DMS 273 (cell line): Measurements from ENCODE around the gene APOA5.

Experiments
- DNase-seq: peaks from one replicate; lab custom pipeline; 2025; ENCODE audit not compliant: unreplicated experiment; lab: John Stamatoyannopoulos, UW

The APOA5 gene

DNA sequence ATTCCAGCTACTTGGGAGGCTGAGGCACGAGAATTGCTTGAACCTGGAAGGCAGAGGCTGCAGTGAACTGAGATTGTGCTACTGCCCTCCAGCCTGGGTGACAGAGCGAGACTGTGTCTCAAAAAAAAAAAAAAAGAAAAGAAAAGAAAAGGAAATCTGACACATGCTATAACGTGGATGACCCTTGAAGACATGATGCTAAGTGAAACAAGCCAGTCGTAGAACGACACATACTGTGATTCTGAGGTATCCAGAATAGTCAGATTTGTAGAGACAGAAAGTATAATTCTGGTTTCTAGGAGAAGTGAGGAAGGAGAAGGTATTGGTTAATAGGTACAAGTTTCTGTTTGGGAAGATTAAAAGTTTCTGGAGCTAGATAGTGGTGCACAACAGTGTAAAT, 6.7 kb upstream of the APOA5 start:
- DNase-seq = no peak

DNA sequence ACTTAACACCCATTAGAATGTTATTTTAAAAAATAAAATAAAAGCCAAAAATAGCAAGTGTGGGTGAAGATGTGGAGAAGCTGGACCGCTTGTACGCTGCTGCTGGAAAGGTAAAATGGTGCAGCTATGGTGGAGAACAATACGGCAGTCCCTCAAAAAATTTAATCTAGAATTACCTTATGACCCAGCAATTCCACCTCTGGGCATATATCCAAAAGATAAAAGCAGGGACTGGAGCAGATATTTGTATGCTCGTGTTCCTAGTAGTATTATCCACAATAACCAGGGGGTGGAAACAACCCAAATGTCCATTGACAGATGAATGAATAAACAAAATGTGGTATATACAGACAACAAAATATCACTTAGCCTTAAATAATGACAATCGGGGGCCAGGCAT, 6.1 kb upstream of the APOA5 start:
- no peak for DNase-seq

DNA sequence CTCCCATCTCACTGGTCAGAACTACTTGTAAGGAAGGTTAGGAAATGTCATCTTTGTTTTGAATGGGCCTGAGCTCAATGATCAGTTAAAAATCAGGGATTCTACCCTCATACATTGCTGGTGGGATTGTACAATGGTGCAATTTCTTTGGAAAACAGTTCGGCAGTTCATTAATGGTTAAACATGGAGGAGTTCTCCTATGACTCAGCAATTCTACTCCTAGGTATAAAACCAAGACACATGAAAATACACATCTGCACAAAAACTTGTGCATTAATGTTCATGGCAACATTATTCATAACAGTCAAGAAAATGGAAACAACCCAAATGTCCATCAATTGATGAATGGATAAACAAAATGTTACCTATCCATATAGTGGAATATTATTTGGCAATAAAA, 4.9 kb upstream of the APOA5 start:
- DNase-seq = no peak

DNA sequence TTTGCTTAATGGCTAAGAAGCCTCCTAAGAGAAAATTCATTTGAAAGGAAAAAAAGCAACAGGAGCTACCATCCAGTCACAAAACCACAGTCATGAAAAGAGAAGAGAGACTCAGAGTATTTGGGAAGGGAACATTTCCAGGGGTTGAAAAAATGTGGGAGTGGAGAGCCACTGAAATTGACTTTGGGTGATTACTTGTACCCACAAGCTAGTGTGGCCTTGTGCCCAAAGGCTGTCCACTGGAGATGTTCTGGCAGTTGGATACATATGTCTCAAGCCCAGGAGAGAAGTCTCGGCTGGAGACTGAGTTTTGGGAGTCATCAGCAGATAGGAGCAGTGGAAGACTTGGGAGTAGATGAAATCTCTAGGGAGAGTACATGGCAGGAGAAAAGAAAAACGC, 3.2 kb upstream of the APOA5 start:
- DNase-seq = no peak

DNA sequence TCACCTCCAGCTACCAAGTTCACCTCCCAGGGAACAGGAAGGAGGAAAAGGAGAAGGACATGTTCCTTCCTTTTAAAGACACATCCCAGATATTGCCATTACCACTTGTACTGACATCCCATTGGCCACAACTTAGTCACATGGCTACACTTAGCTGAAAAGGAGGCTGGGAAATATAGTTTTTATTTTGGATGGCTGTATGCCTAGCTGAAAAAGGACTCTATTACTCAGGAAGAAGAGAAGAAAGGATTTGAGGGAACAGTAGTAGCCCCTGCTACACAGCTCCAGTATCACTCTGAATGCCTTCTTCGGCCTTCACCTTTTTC, 2.1 kb upstream of the APOA5 start:
- DNase-seq = peak; percentile 19

DNA sequence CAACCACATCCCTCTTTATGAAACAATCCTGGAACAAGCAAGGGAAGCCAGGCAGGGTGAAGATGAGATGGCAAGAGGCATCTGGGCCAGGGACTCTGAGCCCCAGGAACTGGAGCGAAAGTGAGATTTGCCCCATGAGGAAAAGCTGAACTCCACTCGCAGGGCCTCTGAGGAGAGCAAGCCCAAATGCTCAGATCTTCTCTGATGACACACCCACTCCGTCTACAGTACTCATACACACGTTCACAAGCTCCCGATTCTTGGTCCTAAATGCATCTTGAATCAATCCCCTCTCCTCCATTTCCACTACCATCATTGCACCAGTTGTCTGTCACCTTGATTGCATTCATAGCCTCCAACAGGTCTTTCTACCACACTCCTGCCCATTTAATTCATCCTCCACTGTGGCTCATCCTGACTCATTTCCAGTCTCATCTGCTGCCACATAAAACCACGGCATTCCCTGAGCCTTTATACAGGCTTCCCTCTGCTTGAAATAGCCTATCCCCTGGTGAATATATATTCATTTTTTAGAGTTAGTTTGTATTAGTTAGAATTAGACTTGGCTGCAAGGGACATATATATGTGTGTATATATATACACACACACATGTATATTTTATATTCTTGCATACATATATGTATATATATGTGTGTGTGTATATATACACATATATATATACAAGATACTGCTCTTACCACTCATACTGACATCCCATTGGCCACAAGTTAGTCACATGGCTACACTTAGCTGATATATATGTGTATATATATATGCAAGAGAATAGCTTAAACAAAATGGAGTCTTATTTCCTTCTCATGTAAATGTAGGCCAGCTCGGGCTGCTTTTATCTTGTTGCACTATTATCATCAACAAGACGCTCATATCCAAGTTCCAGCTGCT, 1.4 kb upstream of the APOA5 start:
- DNase-seq = no peak

DNA sequence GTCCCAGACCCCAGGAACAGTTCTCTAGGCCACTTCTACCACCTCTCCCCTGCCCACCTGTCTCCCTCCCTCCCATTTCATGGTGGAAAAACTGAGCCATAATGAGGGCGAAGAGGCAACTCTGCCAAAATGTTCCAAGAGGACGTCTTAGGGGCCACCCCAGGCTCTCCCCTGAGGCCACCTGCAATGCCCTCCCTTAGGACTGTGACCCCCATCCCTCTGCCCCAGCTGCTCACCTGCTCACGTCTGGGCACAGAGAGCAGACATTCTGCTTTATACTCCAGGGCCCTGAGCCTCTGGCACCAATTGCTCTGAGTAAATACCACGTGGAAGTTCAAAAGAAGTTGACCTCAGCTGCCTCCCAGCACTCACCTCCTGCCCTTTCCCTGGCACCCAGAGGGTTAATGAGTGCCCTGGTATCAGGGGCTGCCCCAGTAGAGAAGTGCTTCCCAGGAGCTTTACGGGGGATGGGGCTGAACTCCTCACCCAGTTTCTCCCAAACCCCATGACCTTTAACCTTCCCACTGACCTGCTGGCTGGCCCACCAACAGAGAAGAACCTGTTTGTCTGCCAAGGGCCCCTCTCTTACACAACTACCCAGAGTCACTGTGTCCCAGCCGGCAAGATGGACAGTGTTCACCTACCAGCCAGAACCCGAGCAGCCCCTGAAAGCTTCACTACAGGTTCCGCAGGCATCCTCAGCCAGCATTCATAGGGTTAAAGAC, 627 bp upstream of the APOA5 start:
- DNase-seq = no peak

DNA sequence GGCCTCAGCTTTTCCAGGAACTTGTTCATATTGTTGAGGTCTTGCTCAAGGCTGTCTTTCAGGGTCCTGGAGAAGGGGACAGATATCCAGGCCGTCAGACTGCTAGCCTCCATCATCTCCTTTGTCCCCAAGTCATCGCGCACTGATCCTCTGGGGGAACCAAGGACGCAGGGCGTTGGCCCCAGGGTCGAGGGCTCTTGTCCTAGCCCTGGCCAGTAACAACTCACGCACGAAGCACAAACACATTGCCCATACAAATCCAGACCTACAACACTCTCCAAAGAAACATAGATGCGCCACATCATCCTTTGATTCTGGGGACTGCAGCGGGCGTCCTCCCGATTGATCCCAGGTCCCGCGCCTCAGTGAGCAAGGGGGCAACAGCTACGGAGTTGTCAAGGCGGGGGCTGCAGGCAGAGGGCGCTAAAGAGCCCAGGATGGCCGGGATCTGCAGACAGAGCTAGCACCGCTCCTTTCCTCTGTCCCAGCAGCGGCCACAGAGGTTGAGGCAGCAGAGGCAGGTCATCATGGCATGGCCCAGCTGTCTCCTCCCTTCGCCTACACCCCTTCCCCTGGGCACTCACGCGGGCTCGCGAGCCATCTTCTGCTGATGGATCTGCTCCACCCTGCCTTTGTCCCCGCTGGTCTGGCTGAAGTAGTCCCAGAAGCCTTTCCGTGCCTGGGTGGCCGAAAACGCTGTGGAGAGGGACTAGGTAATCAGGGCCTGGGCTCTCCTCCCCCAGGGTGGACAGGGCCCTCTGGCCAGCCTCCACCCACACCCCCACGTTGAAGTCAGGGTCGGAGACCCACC, 472 bp downstream of the APOA5 start:
- peak; percentile 75 for DNase-seq

DNA sequence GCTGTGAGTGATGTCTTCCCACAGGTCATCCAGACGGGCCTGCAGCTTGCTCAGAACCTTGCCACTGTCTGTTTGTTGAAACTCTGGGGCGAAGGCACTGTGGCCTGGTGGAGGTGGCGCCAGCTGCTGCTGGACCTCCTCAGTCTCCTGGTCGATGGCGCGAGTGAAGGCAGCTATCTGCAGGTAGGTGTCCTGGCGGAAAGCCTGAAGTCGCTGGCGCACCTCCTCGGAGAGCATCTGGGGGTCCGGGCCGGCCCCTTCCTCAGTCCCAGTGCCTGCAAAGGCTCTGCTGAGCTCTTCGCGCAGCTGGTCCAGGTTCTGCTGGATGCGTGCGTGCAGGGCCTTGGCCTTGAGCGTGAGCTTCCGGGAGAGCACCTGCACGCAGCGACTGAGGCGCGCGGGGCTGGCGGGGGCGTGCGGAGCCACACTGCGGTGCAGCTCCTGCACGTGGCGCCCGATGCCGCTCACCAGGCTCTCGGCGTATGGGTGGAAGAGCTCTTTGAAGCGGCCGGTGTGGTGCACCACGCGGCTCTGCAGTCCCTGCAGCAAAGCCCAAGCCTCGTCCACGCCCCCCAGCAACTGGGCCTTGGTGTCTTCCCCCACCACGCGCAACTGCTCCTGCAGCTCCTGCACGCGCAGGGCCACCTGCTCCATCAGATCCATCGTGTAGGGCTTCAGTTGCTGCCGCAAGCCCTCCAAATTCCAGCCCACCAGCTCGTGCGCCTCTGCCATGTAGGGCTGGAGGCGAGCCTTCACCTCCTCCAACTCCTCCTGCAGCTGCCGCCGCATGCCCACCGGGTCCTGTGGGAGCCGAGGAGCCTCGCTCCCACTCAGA, 1.3 kb downstream of the APOA5 start:
- no peak for DNase-seq

DNA sequence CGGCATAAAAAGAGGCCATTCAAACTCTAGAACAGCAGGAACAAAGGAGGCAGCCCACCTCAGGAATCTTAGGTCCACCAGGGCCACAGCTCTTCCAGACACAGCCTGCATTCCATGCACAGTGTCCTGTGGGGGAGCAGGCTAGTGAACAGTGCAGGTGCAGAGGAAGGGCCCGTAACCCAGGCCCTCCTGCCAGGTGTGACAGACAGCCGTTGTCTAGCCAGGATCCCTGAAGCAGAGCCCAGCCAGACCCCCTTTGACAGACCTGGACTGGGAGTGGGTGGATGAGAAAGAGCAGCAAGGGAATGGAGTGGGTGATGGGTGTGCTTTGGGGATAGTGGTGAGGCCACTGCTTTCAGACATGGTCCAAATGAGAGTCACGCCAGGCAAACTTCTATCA, 2.7 kb downstream of the APOA5 start:
- no peak for DNase-seq

DNA sequence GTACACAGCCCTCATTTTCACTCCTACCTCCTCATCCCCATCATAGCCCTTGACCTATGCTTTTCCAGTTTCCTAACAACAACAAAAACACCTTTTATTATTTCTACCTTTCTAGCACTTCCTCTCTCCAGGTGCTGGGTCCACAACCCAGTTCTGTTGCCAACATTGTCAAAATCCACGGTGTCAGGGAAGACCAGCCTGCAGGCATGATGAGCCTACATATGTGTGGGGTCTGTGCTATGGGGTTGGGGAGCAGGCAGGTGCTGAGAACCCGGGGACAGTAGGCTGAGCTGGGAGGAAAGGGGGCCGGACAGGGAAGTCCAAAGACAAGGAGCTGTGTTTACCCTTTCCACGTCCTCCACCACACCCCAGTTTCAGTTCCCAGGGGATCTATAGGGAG, 3.1 kb downstream of the APOA5 start:
- no peak for DNase-seq

DNA sequence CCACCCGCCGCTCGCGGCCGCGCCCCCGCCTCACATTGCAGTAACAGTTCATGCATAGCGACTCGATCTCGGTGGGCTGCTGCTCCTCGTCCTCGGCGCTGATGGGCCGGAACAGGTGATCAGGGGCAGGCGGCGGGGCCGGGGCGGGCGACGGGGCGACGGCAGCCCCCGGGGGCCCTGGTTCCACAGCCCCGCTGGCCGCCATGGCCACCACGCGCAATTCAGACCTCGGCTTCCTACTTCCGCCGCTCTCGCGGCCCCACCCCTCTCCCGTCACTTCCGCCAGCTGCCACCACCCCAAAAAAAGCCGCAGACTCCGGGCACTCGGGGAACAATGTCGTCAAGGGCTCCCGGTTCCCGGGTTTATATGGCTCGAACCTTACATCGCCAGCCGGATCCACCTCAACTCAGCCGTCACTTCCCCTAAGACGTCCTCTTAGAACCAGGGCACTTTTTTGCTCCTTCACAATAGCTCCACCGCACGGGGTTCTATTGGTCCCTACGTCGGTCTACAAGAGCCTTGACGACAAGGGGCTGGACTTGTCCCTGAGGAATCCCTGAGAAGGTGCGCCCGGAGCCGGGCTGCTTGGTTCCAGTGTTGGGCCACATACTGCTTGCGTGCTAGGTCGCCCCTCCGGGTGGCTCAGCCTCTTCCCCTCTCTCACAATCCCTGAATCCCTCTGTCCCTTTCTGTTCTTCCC, 3.7 kb downstream of the APOA5 start, which contains the start of gene ZPR1:
TSS of gene ZPR1 (minus strand) at position 238 of the 701 bp plus-strand sequence. CDS start at position 205, 33 bp downstream.
- DNase-seq = peak; percentile 72

DNA sequence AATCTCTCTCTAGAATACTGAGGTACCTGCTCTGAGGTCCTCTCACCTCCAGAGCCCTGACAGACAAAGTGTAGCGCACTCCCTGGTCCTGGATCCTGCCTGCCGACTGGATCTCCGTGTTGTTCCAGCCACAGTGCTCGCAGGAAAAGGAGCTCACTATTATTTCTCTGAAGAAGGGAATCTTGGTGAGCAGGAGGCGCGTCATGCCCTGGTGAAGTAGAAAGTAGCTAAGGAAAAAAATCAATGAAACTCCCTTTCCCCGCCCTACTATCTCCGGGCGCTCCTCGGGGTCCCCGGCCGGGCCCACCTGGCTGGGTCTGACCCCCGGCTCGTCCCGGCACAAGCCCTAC, 4.3 kb downstream of the APOA5 start:
- peak; percentile 31 for DNase-seq

DNA sequence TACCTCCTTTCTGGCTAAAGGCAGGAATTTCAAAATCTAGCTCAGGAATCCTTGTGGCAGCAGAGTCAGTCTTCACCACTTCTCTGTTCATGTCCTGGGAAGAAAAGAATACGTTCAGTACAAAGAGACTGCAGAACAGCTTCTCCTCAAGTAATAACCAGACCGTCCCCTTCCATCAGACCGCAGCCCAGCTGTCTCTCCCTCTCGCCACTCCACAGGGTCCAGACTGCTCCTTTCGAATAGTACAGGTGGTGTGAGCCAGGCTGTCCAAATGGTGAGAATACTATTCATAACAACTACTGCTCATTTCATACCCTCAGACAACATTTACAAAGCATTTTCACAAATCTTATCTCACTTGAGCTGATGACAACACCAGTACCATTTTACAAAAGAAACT, 4.7 kb downstream of the APOA5 start:
- DNase-seq = peak; percentile 15

DNA sequence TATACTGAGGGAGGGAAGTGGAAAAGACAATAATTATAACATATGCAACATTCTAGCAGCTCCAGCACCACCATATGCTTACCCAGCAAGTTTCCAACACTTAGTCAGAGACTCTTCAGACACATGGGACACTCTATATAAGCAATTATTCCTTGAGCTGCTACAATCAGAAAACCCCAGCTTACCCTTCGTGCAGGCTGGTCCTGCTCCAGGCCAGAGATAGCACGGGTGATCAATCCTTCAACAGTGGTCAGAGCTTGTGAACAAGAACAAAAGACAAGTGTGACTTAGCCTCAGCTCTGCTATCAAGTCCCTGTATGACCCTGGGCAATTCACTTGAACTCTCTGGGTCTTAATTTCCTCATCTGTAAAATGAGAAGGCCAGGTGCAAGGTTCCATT, 5.4 kb downstream of the APOA5 start:
- no peak for DNase-seq

DNA sequence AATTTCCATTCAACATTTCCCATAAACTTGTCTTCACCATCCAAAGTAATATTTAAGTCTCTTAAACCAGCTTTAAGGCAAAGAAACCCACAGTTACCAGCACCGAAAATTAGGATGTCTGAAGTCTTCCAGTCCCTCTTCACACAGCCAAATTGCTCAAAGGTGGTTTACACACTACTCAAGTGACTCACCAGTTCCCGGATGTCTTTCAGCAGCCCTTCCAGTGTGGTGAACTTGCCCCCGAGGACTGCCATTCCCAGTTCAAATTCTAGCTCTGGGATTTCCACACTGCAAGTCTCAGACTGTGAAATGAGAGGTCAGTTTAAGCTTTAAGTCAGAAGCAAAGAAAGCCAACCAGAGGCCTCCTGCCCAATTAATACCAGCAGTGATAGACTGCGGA, 9.0 kb downstream of the APOA5 start:
- DNase-seq = no peak

DNA sequence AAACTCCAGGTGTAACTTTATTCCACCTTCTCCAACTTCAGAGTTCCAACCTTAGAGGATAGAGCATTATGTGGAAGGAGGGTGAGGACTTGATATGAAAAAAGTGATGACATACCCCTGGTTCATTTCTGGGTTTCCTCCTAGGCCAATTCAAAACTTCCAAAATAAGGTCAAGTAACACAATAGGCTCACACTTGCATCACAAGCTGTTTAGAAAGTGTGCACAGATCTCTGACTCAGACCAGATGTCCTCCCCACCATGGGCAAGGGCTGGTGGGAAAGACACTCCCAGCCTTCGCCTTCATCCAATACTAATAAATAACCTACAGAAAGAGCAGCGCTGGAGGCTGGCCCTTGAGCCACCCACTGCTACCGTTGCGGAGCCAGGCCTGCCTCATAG, 13.1 kb downstream of the APOA5 start:
- no peak for DNase-seq

DNA sequence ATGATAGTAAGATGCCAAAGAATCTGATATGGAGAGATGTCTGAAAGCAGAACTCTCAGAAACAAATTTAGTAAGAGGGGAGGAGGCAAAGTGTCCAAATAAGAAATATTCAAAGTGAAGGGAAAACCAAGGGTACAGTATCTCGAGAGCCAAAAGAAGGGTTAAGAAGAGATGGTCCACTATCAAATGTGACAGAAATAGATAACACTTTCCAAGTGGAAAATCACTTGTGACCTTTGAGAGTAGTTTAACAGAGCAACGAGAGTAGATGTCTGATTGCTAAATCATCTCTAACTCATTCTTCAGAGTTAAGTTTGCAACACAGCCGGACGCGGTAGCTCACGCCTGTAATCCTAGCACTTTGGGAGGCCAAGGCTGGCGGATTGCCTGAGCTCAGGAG, 14.6 kb downstream of the APOA5 start:
- DNase-seq = no peak

DNA sequence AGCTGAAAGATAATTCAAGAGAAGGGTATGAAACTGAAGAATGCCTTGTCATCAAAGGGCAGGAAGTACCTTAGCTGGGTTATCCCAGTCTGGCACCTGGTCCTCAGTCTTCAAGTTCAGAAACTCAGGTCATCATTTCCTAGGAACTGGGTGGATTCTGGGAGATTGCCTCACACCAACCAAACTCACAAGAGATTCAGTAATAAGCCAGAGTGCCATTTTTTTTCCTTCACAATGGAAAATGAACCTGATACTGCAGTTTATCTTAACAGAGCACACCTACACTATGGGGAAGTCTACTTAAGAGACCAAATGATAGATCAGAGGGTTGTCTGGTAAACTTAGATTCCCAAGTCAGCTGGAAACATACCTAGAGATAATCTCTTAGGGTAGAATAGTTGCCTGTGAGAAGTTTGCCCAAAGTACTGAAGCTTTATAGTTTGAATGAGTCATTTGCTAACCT, 15.1 kb downstream of the APOA5 start:
- no peak for DNase-seq

DNA sequence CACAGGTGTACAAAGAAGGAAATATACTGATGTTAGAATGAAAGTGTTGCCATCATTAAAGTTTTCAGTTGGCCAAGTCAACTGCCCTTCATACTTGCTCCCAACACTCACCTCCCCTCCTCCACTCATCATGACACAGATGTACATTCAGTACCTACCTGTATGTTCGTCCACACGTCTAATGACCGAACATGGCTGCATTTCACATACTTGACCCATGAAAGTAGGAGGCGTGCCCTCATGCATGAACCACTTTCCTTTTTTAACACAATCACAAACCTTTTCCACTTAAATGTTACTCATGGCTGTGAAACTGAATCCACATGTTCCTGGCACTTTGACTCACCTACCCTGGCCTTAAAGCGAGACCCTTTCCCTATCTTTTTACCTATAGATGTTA, 15.7 kb downstream of the APOA5 start:
- DNase-seq = no peak
